Measurements from ENCODE around the gene ARHGAP31.

Gene ARHGAP31

GRCh38 chr3:119420196-119420595 is 126.0 kb downstream of the ARHGAP31 start:
- no peaks in the 10 kb centered on the region for H3K36me3 ChIP-seq (ENCODE audit: low read length)
- no peaks in the 10 kb centered on the region for H3K9me3 ChIP-seq (ENCODE audit: insufficient read depth, low read length)
- H3K27me3 ChIP-seq (ENCODE audit: low read length): no peaks in the 10 kb centered on the region
- no peaks in the 10 kb centered on the region for H3F3A ChIP-seq (ENCODE audit: insufficient read depth)
- no peak overlapping the region for H3K9ac ChIP-seq (ENCODE audit: low read length)
- no peak overlapping the region for H3K4me3 ChIP-seq (ENCODE audit: insufficient read depth, low read length, poor library complexity, severe bottlenecking)
- H3K79me2 ChIP-seq (ENCODE audit: insufficient read depth, low read length): no peaks in the 10 kb centered on the region
- H3K4me2 ChIP-seq (ENCODE audit: low read depth, low read length, poor library complexity, severe bottlenecking): no peak overlapping the region
- H2AFZ ChIP-seq (ENCODE audit: low read depth, low read length, severe bottlenecking): no peak overlapping the region
- no peak for TF ChIP-seq CTCF (IDR thresholded peaks at IDR 0.05; ENCODE audit: insufficient read depth, low read length, poor library complexity, severe bottlenecking)
- TF ChIP-seq EZH2phosphoT487 (conservative IDR thresholded peaks at IDR 0.05; ENCODE audit: low read length): no peak
- H3K9me2 ChIP-seq (replicated peaks; ENCODE audit: insufficient read depth, low read length): no peaks in the 10 kb centered on the region
- H4K20me1 ChIP-seq (ENCODE audit: low read depth, low read length): no peaks in the 10 kb centered on the region
- no peak overlapping the region for H3K27ac ChIP-seq (ENCODE audit: low read depth, low read length)

GRCh38 chr3:119427669-119428068 is 133.5 kb downstream of the ARHGAP31 start:
- H3F3A ChIP-seq (ENCODE audit: insufficient read depth): no peaks in the 10 kb centered on the region
- no peaks in the 10 kb centered on the region for H3K27me3 ChIP-seq (ENCODE audit: low read length)
- H3K27ac ChIP-seq (ENCODE audit: low read depth, low read length): no peak overlapping the region
- H3K9ac ChIP-seq (ENCODE audit: low read length): no peak overlapping the region
- no peaks in the 10 kb centered on the region for H4K20me1 ChIP-seq (ENCODE audit: low read depth, low read length)
- H3K9me2 ChIP-seq (replicated peaks; ENCODE audit: insufficient read depth, low read length): no peaks in the 10 kb centered on the region
- H3K9me3 ChIP-seq (ENCODE audit: insufficient read depth, low read length): peaks cover 25% of the 10 kb centered on the region; the same call in 1 of the 2 replicates
- no peaks in the 10 kb centered on the region for H3K79me2 ChIP-seq (ENCODE audit: insufficient read depth, low read length)
- no peak overlapping the region for H3K4me3 ChIP-seq (ENCODE audit: insufficient read depth, low read length, poor library complexity, severe bottlenecking)
- TF ChIP-seq CTCF (IDR thresholded peaks at IDR 0.05; ENCODE audit: insufficient read depth, low read length, poor library complexity, severe bottlenecking): no peak
- TF ChIP-seq EZH2phosphoT487 (conservative IDR thresholded peaks at IDR 0.05; ENCODE audit: low read length): no peak
- H3K4me2 ChIP-seq (ENCODE audit: low read depth, low read length, poor library complexity, severe bottlenecking): no peak overlapping the region
- H3K36me3 ChIP-seq (ENCODE audit: low read length): peaks cover 48% of the 10 kb centered on the region
- no peak overlapping the region for H2AFZ ChIP-seq (ENCODE audit: low read depth, low read length, severe bottlenecking)

- Histone ChIP-seq H3K9me3 (ENCODE audit: insufficient read depth, low read length) (peaks cover 25% of the 10 kb centered on the region; the same call in 1 of the 2 replicates), H3K9ac (ENCODE audit: low read length) (no peak overlapping the region), H3K36me3 (ENCODE audit: low read length) (peaks cover 53% of the 10 kb centered on the region)
Measured at GRCh38 chr3:119428538-119428937, 134.4 kb downstream of the ARHGAP31 start.

More at GRCh38 chr3:119428538-119428937, 134.4 kb downstream of the ARHGAP31 start:
- no peaks in the 10 kb centered on the region for H4K20me1 ChIP-seq (ENCODE audit: low read depth, low read length)
- no peak overlapping the region for H2AFZ ChIP-seq (ENCODE audit: low read depth, low read length, severe bottlenecking)
- H3K4me2 ChIP-seq (ENCODE audit: low read depth, low read length, poor library complexity, severe bottlenecking): no peak overlapping the region
- H3K9me2 ChIP-seq (replicated peaks; ENCODE audit: insufficient read depth, low read length): no peaks in the 10 kb centered on the region
- H3K4me3 ChIP-seq (ENCODE audit: insufficient read depth, low read length, poor library complexity, severe bottlenecking): no peak overlapping the region
- H3K27me3 ChIP-seq (ENCODE audit: low read length): no peaks in the 10 kb centered on the region
- H3F3A ChIP-seq (ENCODE audit: insufficient read depth): no peaks in the 10 kb centered on the region
- H3K27ac ChIP-seq (ENCODE audit: low read depth, low read length): no peak overlapping the region
- TF ChIP-seq EZH2phosphoT487 (conservative IDR thresholded peaks at IDR 0.05; ENCODE audit: low read length) (no peak), CTCF (IDR thresholded peaks at IDR 0.05; ENCODE audit: insufficient read depth, low read length, poor library complexity, severe bottlenecking) (no peak)
- no peaks in the 10 kb centered on the region for H3K79me2 ChIP-seq (ENCODE audit: insufficient read depth, low read length)

All from SU-DHL-6 (cell line).